Keratinocyte (primary cell): ENCODE measurements around the gene RUNX1.

ENCODE experiments used
- EZH2 ChIP-seq: IDR thresholded peaks from one replicate; pipeline ENCODE4 v1.6.1; 2012; ENCODE audit warnings: inconsistent platforms, mild to moderate bottlenecking, low read length, moderate library complexity
- TF ChIP-seq, protein P1 (sequence below), 3 experiments: IDR thresholded peaks in 1 of 3; conservative IDR thresholded peaks in 1 of 3; optimal IDR thresholded peaks in 1 of 3; 2 replicates in 2 of 3; 3 replicates in 1 of 3; pipeline versions ENCODE3 to v1.5.1; 2011; ENCODE audit warnings: low read length in 3 of 3, mild to moderate bottlenecking in 3 of 3, moderate library complexity in 2 of 3, control low read depth in 1 of 3, inconsistent platforms in 1 of 3; ENCODE audit not compliant: insufficient read depth in 2 of 3; ENCODE audit errors: extremely low read depth in 1 of 3

- TF ChIP-seq, protein P1, sequence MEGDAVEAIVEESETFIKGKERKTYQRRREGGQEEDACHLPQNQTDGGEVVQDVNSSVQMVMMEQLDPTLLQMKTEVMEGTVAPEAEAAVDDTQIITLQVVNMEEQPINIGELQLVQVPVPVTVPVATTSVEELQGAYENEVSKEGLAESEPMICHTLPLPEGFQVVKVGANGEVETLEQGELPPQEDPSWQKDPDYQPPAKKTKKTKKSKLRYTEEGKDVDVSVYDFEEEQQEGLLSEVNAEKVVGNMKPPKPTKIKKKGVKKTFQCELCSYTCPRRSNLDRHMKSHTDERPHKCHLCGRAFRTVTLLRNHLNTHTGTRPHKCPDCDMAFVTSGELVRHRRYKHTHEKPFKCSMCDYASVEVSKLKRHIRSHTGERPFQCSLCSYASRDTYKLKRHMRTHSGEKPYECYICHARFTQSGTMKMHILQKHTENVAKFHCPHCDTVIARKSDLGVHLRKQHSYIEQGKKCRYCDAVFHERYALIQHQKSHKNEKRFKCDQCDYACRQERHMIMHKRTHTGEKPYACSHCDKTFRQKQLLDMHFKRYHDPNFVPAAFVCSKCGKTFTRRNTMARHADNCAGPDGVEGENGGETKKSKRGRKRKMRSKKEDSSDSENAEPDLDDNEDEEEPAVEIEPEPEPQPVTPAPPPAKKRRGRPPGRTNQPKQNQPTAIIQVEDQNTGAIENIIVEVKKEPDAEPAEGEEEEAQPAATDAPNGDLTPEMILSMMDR (optimal IDR thresholded peaks at IDR 0.05 in 1 of 3, IDR thresholded peaks at IDR 0.05 in 1 of 3, conservative IDR thresholded peaks at IDR 0.05 in 1 of 3; ENCODE audit: extremely low read depth in 1 of 3, insufficient read depth in 2 of 3, low read length in 3 of 3), result no peak
- TF ChIP-seq EZH2, result no peak
Measured at GRCh38 chr21:34987501-34988072, 61.5 kb downstream of the RUNX1 start.
